T-helper 9 cell (primary cell): ENCODE results near the gene C5orf15.
"Not testable (repeated sequence)": the region's sequence is repeated elsewhere in the genome, so short reads cannot be mapped to it uniquely, and the experiment has no call there.

Experiments used
- DNase-seq: peaks from one replicate; pipeline ENCODE4 v3.0.0-alpha.2; 2020

C5orf15 gene

DNA sequence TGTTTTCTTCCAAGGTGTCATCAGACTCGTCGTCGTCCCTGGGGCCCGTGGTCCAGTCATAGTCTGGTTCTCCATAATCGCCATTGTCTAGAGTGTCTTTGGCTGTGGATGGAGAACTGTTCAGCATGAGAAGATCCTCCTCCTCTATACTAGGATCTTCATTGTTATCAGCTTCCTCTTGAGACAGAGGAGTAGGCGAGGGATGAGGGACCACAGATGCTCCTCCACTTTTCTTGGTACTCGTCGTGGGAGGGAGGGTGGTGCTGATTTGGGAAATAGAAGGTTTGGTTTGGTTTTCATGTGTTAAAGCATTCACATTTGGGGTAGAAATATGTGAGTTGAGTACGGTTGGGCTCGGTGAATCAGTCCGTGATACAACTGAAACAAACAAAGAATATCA, 8.8 kb downstream of the C5orf15 start:
- DNase-seq = no peak

DNA sequence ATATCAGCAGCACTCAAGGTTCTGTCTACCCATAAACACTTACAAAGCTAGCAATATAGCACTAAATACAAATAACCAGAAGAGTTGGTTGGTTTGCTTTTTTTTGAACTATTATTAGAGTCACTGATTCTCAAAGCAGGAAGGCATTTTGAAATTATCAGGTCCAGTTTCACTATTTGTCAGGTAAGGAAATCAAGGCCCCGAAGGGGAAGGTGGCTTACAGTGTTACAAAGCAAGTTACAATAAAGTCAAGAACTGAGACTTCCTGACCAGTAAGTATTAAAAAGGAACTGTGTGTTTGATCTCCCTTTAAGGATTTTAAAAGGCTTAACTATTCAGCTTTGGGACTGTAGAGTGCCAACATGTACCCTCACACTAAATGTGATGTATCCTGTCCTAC, 10.8 kb downstream of the C5orf15 start:
- DNase-seq = no peak

DNA sequence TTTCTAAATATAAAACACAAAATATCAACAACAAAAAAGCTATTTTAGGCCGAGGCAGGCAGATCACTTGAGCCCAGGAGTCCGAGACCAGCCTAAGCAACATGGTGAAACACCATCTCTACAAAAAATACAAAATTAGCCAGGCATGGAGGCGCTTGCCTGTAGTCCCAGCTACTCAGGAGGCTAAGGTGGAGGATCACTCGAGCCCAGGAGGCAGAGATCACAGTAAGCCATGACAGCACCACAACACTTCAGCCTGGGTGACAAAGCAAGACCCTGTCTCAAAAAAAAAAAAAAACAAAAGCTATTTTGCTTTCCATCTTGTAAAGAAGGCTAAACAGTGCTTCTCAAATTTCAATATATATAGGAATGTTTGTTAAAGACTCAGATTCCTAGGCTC, 11.3 kb downstream of the C5orf15 start:
- no peak for DNase-seq

DNA sequence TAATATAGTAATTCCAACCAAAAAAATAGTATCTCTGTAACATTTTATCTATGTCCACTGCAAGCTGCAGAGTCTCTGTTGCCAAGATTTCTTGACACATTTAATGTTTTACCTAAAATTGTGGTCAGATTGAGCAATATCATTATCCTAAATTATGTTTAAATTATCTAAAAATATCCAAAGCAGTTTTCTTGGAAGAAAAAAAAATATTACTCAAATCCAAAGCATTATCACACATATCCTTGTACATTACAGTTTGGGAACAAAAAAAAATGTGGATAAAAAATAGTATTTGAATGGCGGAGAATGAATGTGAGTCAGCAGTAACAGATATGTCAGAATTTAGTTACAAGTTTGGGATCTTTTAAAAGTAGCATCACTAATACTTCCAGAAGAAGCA, 12.2 kb downstream of the C5orf15 start:
- DNase-seq = not testable (repeated sequence)

DNA sequence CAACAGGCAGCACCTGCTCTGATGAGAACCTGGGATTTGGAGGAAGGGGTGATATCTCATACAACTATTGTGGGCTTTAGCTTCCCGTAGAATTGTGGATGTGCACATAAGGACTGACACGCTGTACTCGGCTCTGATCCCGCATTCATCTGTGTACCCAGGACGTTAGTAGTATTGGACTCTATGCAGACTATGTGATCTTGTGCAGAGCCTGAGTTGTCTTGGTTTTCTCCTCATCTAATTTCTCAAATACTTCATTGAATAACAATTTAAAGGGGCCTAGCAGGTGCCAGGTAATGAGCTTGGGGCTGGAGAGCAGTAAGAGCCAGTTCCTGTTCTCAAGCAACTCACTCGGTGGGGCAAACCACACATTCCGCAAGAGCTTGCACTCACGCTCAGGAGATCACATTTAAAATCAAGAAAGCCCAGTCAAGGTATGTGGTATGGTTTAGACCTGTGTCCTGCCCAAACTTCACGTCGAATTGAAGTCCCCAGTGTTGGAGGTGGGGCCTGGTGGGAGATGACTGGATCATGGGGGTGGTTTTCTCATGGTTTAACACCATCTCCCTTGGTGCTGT, 14.8 kb downstream of the C5orf15 start:
- no peak for DNase-seq

DNA sequence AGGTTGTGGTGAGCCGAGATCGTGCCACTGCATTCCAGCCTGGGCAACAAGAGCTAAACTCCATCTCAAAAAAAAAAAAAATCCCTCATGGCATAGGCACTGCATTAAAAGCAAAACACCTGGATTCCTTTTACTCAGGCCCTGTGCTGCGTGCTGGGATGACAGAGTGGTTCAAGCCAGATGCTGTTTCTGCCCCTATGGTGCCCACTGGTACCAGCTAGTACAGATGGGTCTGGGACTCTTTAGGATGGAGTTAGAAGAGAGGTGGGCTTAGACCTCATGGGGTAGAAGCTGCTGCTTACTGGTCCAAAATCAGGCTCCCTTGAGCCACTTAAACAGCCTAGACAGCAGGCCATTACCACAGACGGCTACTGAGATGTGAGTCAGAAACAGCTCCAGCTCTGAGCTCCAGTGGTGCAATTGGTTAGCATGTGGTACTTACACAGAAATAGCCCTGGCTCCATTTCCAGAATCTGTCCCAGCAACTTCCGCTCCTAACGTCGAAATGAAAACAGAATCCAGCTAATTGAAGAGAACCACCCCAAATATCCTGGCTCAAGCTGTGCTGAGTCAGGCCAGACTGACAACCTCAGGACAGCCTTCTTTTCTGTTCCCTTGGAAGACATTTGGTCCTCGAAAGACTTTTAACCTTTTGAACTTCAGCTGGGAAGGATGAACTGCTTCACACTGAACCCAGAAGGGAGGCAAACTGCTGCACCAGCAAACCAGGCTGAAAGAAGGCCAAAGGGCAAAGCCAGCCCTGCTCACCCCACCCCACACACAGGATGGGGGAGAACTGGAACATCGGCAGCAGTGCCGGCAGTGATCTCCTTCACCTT, 15.5 kb downstream of the C5orf15 start:
- no peak for DNase-seq

DNA sequence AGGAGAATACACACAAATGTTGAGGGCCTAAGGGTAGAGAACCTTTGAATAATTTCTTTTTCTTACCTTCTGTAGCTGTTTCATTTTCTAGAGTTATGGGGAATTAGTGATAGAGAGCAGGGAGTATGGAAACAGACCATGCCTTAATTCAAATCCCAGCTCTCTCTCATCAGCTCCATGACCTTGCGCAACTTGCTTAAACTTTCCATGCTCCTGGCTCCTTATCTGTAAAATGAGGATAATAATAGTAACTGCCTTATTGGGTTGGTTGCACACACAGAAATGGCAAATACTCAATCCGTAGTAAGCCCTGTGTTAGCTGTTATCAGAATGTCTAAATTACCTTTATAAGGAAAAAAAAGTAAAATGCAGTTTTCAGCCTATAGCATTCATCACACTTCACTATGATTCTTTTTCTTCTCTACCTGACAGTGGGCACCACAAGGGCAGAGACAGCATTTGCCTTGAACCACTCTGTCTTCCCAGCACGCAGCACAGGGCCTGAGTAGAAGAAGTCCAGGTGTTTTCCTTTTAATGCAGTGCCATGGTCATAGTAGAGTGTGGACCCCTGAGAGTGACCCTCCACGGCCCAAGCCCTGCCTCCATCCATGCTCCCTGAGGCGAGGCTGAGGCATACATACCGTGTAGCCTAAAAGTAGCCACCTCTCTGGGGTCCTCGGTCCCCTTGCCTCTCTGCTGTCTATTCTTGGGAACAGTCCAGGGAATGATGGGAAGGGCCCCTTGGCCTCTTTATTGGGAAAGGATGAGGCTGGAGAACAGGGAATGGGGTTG, 17.4 kb downstream of the C5orf15 start:
- DNase-seq = no peak

DNA sequence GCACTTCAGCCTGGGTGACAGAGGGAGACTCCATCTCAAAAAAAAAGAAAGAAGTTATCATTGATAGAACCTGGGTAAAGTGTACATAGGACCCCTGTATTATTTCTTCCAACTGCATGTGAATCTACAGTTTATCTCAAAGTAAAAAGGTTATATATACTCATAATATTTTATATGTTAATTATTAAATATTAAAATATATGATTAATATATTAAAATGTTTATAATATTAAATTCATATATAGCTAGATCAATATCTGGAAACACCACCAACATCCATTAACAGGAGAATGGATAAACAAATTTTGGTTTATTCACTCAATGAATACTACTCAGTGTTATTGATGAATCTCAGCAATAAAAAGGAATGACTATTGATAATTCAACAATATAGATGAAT, 19.7 kb downstream of the C5orf15 start:
- no peak for DNase-seq

DNA sequence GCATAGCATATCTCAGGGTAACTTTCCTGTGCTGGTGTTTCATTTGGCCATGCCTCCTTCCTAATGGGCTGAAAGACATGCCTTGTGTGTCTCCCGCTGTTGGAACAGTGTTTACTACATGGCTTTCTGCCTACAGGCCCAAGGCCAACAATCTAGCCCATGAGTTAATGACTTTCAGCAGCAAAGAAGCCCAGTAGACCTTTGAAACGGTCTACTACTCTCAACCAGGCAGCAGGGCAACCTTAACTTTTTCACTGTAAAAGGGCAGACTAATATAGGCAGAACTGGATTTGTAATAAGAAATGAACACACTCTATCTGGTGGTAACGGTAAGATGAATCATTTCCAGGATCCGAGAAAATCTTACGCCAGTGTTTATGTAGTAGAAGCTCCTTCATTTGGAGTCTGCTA, 21.0 kb downstream of the C5orf15 start:
- DNase-seq = no peak

DNA sequence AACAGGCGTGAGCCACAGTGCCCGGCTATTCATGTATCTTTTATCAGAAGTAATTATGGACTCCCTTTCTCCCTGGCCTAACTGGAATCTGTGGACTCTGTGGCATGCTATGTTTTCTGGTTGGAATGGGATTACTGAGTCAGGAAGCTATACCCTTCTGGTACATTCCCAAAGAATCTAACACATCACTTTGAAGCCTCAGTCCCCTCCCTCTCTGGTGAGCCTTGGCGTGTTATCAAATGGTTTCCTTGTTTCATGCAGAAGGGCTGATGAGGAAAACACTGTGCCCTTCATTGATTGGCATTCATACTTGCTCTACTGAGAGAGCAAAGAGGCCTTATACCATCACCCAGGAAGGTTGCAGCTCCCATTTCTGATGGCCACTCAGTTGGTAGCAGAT, 22.9 kb downstream of the C5orf15 start:
- DNase-seq = no peak

DNA sequence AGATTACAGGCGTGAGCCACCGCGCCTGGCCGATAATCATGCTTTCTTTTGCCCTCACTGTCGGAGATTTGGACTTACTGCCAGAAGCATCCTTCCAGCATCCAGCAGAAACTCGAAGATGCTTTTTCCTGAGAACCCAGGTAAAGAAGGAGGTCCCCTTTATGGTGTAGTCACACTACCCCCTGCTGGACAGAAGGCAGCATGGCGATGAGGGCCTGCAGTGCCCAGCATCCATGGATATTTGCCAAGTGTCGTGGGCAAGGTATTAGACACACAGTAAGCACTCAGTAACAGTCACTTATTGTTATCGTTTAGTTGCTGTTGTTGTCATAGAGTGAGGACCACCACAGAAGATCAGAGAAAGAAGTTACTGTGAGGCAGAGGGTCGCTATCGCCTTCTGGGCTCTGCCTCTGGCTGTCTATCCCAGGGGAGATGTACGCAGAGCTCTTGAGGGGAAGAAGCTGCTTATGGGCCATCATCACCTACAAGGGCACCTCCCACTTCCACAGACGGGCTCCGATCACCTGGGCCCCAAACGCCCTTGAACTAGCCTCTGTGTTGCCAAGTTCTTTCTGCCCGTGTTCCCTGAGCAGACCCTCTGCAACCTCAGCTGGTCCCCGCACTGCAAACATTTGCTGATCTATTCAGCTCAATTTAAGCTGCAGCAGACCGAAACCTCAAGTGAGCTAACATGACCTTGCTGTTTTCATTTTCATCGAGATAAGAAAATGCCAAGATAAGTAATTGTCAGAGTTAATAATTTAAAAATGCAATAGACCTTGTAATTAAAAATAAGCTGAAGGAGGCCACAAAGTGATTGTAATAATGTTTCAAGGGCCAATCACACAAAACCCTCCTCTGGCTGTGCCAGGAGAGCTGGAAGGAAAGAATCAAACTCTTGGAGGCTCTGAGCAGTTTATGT, 23.9 kb downstream of the C5orf15 start:
- no peak for DNase-seq

DNA sequence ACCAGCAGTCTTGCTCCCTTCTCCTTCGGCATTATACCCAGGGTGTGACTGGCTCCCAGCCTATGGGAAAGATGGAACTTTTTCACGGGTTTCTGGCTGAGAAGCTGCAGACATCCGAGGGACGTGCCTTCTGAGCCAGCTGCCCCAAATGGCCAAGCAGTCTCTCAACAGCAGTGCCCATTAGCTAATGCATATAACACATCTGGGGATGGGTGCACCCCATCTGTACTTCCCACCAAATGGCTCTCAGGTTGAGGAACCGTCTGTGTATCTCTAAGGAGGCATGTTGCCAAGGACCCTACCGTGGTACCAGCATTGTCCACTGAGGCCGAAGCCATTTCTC, 25.0 kb downstream of the C5orf15 start:
- no peak for DNase-seq

DNA sequence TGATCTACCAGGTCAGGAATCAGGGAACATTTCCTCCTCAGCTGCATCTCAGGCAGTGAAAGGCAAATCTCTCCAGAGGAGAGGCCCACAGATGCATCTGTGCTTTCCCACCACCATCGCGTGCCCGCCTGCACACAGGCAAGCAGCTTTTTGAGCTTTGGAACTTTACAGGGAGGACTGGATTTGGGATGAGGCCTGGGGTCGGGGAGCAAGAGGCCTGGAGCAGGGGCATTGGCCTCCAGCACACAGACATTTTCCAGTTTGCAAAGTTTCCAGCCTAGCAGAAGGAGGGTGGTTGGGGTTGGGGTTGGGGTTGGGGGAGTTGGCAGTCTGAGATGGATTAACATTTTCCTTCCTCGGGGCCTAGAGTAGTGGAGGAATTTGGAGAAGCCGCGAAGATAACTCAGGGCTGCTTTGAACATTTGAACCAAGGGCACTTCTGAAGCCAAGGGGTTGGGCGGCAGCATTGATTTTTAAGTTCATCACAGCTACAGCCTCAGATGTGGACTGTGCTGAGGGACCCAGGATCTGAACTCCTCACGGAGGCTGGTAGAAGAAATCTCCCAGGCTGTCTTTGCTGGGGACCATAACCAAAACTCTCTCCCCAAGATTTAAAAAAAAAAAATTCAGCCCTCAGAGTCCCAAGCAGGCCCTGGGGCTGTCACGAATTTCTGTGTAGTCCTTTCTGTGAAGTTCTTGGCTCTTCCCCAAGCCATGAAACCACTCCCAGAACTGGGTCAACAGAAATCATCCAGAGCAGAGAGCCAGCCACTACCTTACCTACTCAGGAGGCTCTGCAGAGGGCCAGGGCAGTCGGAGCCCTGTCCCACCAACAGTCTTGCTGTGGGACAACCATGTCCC, 25.6 kb downstream of the C5orf15 start:
- no peak for DNase-seq

DNA sequence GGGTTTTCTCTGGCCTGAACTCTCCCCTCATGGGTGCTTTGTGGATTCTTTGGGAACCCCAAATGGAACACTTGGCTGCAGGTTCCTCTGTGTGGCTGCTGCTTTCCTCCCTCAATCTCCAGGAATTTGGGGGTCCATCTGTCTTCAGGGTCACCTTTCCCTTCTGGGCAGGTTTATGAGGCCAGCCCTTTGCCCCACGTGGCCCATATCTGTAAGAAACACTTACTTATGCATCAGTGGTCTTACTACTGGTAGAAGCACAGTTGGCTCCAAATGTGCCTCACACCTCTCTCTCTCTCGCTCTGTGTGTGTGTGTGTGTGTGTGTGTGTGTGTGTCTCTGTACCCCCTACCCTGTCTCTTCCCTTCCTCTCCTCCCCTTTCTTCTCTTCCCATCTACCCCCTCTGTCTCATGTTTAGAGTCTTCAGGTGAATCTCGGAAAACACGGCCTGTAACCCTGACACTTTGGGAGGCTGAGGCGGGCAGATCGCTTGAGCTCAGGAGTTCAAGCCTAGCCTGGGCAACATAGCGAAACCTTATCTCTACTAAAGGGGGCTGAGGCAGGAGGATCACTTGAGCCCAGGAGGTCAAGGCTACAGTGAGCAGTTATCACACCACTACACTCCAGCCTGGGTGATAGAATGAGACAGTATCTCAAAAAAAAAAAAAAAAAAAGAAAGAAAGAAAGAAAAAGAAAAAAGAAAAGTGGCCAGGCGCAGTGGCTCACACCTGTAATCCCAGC, 26.8 kb downstream of the C5orf15 start:
- DNase-seq = no peak

DNA sequence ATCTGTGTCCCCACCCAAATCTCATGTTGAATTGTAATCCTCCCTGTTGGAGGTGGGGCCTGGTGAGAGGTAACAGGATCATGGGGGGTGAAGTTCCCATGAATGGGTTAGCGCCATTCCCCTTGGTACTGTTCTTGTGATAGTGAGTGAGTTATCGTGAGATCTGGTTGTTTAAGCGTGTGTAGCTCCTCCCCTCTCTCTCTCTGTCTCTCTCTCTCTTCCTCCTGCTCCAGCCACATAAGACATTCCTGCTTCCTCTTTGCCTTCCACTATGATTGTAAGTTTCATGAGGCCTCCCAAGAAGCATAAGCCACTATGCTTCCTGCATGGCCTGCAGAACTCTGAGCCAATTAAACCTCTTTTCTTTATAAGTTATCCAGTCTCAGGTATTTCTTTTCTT, 28.8 kb downstream of the C5orf15 start:
- no peak for DNase-seq

DNA sequence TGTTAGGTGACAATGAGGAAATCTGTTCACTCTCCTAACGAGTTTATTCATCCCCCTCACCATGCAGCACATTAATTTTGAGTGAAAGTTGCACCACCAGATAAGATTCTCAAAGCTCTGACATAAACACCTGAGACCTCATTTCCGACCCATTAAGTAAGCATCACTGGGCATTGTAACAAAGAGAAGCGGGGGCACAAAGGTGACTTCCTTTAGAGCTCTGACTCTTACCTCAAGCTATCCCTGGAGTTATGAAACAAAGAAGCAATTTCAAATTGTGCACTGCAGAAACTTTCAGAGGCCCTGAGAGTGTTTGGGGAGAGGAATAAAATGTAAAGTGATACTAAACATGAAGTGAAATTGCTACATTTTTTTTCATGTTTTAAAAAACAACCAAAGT, 29.5 kb downstream of the C5orf15 start:
- no peak for DNase-seq

DNA sequence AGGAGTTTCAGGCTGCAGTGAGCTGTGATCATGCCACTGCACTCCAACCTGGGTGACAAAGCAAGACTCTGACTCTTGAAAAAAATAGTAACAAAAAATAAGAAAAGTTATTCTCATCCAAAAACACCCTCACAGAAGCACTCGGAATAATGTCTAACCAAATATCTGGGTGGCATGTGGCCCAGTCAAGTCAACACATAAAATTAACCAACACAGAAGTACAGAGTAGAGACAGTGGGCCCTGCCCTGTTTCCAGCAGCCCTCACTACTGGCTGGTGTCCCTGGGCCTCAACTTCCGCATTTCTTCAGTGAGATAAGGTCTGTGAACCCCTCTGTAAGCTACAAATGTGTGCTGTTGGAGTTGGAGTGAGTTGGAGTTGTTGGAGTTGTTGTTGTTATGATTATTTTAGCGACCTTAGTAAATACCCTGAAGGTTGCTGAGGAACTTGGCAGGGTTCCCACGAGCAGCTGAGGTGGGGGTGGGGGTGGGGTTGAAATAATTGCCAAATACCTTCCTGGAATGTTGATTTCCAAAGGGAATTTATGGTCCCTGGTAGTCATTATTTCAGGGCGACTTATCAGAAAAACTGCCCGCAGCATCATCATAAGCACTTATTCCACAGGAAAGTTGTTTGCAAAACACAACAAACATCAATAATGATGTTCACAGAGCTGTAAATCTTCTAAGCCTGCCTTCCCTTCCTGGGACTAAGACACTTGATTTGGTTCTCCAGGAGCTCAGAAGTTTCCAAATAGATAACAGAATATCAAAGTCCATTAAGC, 30.2 kb downstream of the C5orf15 start:
- DNase-seq = no peak

DNA sequence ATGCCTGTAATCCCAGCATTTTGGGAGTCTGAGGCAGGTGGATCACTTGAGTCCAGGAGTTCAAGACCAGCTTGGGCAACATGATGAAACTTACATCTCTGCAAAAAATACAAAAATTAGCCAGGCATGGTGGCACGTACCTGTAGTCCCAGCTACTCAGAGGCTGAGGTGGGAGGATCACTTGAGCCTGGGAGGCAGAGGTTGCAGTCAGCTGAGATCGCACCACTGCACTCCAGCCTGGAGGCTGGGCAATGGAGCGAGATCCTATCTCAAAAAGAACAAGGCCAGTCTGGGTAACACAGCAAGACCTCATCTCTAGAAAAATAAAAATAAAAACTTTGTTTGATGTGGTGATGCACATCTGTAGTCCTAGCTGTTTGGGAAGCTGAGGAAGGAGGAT, 30.8 kb downstream of the C5orf15 start:
- DNase-seq = not testable (repeated sequence)

DNA sequence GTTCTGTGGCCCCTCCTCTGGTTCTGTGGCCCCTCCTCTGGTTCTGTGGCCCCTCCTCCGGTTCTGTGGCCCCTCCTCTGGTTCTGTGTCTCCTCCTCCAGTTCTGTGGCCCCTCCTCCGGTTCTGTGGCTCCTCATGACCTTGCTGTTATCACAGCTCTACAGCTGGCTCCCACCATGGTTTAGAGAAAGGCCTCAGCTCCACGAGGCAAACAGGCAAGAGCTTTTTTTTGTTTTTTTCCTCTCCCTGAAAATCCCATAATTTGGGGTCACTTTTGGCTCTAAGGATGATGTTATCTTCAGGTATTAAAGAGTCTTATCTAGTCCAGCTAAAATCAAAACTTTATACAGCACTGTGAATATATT, 31.8 kb downstream of the C5orf15 start:
- no peak for DNase-seq

DNA sequence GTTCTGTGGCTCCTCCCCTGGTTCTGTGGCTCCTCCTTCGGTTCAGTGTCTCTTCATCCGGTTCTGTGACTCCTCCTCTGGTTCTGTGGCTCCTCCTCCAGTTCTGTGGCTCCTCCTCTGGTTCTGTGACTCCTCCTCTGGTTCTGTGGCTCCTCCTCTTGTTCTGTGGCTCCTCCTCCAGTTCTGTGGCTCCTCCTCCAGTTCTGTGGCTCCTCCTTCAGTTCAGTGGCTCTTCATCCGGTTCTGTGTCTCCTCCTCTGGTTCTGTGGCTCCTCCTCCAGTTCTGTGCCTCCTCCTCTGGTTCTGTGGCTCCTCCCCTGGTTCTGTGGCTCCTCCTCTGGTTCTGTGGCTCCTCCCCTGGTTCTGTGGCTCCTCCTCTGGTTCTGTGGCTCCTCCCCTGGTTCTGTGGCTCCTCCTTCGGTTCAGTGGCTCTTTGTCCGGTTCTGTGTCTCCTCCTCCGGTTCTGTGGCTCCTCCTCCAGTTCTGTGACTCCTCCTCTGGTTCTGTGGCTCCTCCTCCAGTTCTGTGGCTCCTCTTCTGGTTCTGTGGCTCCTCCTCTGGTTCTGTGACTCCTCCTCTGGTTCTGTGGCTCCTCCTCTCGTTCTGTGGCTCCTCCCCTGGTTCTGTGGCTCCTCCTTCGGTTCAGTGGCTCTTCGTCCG, 32.3 kb downstream of the C5orf15 start:
- not testable (repeated sequence) for DNase-seq
